Measurements from ENCODE around the gene HOXD8. TPM values are rescaled to one million over a fixed set of nuclear protein-coding genes. Genes with fewer than 3 reads are reported as not detected.

Gene HOXD8
- not detected for total RNA-seq

DNA sequence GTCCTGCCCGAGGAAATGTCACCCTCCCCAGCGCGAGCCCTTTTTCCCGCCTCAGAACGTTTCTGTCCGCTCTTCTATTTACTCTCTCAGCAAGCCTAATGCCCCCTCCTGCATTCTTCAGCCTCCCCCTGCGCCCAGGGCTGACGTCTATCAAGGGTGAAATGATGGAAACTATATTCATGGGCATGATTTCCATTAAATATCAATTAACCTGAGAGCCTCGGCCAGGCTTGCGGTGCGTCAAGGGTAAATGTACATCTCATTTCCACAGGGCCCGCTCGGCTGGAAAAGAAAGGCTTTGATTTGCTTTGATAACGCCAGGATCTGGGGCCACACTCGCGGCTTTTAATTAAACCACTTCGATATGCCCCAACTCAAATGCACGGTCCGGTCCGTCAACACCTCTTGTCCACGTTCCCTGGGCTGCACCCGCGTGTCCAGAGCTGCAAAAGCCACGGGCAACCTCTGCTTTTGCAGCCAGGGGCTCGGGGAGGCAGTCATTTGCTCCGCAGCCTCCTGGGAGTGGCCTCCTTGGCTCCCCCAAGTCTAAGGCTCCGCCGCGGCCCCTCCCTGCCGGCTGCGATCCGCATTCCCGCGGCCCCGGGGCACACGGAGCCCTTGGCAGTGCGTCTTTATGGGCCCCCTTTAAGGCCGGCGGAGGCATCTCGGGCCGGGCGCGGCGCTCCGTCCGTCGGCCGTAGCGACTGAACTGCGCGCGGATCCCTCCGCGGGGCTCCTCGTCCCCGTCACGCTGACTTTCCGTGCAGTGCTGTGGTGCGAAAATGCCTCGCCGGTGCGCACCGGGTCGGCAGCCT lies at the start of gene HOXD8:
HOXD8 (plus strand) TSS at position 724 of the 815 bp plus-strand sequence. CDS start 662 bp downstream, outside the sequence.
- CTCF ChIA-PET = interaction anchor here (1.0 to 3.5 kb wide), 2 partner anchors 9 to 325 kb away, joined by 3 to 24 read pairs; no protein-coding TSS in a partner anchor
- no peak for DNase-seq
- Mint-ChIP-seq H3K27me3 (peaks cover 89% of the 10 kb centered on the region), H3K4me3 (peak within 1 kb of the TSS; percentile 39), H3K9me3 (ENCODE audit: low read depth) (no peaks in the 10 kb centered on the region), H3K36me3 (peaks cover 4% of the 10 kb centered on the region), H3K27ac (peak within 1 kb of the TSS; percentile 68), H3K4me1 (peaks cover 10% of the 10 kb centered on the region)
- ATAC-seq = no peak

DNA sequence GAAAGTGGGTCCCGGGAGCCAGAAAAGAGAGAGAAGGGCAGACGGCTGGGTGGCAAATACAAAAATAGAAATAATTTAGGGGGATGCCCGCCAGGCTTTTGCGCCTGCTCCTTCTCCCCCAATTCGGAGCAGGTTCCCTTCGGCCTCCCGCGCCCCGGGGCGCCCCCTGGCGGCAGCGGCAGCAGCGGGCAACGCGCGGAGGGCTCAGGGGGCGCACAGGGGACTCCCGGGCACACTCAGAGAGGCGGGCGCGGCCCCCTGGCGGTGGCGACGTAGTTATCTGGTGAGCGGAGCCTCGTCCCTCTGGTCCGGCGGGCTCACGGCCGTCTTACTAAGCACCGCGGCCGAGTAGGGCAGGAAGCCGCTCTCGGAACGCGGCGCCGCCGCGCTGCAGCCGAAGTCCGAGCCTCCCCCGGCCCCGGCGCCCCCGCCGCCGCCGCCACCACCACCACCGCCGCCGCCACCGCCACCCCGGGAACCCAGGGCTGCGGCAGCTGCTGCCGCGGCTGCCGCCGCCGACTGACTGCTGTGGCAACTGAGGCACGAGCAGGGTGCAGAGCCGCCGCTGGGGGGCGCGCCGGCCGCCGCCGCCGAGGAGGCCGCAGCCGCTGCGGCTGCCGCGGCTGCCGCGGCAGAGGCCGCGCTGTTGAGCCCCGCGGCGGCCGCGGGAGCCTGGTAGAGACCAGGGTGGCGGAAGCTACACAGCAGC lies 49.5 kb upstream of the HOXD8 start:
- Mint-ChIP-seq H3K27ac (peak overlapping the region; percentile 72), H3K4me3 (no peak overlapping the region), H3K9me3 (ENCODE audit: low read depth) (no peaks in the 10 kb centered on the region), H3K27me3 (peaks cover 82% of the 10 kb centered on the region), H3K4me1 (peaks cover 10% of the 10 kb centered on the region), H3K36me3 (peaks cover 5% of the 10 kb centered on the region)
- CTCF ChIA-PET = interaction anchor here (0.7 to 1.3 kb wide), 2 partner anchors 17 to 107 kb away, joined by 4 to 9 read pairs; no protein-coding TSS in a partner anchor
- DNase-seq (peak; percentile 43), ATAC-seq (no peak)

GRCh38 chr2:176080540-176081375 lies 48.7 kb upstream of the HOXD8 start:
- Mint-ChIP-seq H3K27me3 (peaks cover 82% of the 10 kb centered on the region), H3K9me3 (ENCODE audit: low read depth) (no peaks in the 10 kb centered on the region), H3K4me1 (peaks cover 10% of the 10 kb centered on the region), H3K27ac (peak overlapping the region; percentile 74), H3K4me3 (peak overlapping the region; percentile 15), H3K36me3 (peaks cover 5% of the 10 kb centered on the region)
- CTCF ChIA-PET = no interaction called here
- ATAC-seq = no peak
- DNase-seq = peak; percentile 37

DNA sequence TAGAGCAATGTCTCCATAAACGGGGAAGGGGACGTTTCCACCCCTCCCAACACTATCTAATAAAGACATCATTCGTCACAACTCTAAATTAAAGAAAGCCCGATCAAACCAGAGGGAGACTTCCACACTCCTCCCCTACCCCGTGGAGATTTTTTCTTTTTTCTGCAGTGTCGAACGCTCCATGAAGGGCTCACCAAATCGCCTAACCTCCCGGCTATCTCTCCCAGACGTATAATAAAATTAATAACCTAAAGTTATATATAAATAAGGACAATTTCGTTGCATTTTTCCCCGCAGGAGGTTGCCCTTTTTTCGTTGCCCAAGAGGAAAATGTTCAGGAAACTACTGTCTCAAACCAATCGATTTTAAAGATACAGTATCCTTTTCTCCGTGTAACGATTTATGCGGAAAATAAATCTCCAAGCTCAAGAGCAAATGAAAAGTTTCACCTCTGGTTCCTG lies 48.1 kb upstream of the HOXD8 start:
- peaks cover 10% of the 10 kb centered on the region for H3K4me1 Mint-ChIP-seq
- H3K36me3 Mint-ChIP-seq = peaks cover 5% of the 10 kb centered on the region
- no peak for ATAC-seq
- H3K9me3 Mint-ChIP-seq (ENCODE audit: low read depth) = no peaks in the 10 kb centered on the region
- H3K27me3 Mint-ChIP-seq = peaks cover 83% of the 10 kb centered on the region
- H3K27ac Mint-ChIP-seq = peak overlapping the region; percentile 74
- DNase-seq = no peak
- CTCF ChIA-PET = no interaction called here
- peak overlapping the region; percentile 24 for H3K4me3 Mint-ChIP-seq

DNA sequence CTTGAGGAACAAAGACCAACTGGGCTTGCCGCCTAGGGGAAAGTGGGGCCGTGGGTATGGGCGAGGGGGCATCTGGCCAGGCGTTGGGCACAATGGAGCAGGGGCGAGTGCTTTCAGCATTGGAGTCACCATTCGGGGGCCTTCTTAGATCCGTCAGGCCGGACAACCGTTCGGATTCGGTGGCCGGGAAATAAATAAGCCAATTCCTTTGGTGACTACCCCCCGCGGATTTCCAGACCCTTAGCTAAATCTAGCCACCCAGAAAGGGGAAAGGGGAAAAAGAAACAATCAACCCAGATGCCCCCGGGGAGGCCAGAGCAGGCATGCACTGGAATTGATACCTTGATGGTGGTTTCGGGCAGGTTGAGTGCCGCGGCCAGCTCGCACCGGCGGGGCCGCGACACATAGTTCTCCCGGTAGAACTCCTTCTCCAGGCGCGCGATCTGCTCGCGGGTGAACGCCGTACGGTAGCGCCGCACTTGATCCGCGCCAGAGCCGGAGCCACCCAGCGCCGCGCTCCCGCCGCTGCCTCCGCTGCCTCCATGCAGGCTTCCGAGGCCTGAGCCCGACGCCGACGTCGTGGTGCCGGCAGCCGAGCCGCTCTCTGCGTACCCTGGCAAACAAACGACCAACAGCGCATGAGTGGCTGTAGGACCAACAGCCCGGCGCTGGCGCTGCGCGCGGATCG lies 47.5 kb upstream of the HOXD8 start:
- ATAC-seq (no peak), DNase-seq (no peak)
- peaks cover 5% of the 10 kb centered on the region for H3K36me3 Mint-ChIP-seq
- peak overlapping the region; percentile 74 for H3K27ac Mint-ChIP-seq
- no peaks in the 10 kb centered on the region for H3K9me3 Mint-ChIP-seq (ENCODE audit: low read depth)
- CTCF ChIA-PET = no interaction called here
- peak overlapping the region; percentile 24 for H3K4me3 Mint-ChIP-seq
- H3K4me1 Mint-ChIP-seq = peaks cover 10% of the 10 kb centered on the region
- peaks cover 84% of the 10 kb centered on the region for H3K27me3 Mint-ChIP-seq

DNA sequence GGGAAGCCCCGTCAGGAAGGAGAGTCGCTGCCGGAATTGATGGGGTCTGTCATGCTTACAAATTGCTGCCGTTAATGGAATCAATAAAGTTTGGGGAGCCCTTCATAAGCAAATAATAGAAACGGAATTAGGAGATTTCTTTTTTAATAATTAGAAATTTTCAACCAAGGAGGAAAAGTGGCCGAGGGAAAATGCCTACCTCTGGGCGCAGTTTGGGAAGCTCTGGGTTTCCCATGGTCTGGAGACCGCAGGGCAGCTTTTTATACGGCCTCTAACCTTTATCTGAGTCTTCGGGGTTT lies 47.0 kb upstream of the HOXD8 start:
- Mint-ChIP-seq H3K9me3 (ENCODE audit: low read depth) (no peaks in the 10 kb centered on the region), H3K27me3 (peaks cover 85% of the 10 kb centered on the region), H3K4me1 (peaks cover 10% of the 10 kb centered on the region), H3K36me3 (peaks cover 5% of the 10 kb centered on the region), H3K4me3 (no peak overlapping the region), H3K27ac (peak overlapping the region; percentile 40)
- DNase-seq = no peak
- CTCF ChIA-PET = no interaction called here
- no peak for ATAC-seq

- Mint-ChIP-seq H3K36me3 (peaks cover 5% of the 10 kb centered on the region), H3K27ac (peak overlapping the region; percentile 47), H3K4me1 (peaks cover 10% of the 10 kb centered on the region), H3K4me3 (no peak overlapping the region), H3K27me3 (peaks cover 91% of the 10 kb centered on the region), H3K9me3 (ENCODE audit: low read depth) (no peaks in the 10 kb centered on the region)
- CTCF ChIA-PET = no interaction called here
- ATAC-seq = no peak
- DNase-seq = no peak
These were observed 46.4 kb upstream of the HOXD8 start for GRCh38 chr2:176082824-176083751.

- no peak for DNase-seq
- no peaks in the 10 kb centered on the region for H3K9me3 Mint-ChIP-seq (ENCODE audit: low read depth)
- H3K4me1 Mint-ChIP-seq = peaks cover 13% of the 10 kb centered on the region
- peaks cover 5% of the 10 kb centered on the region for H3K36me3 Mint-ChIP-seq
- no peak for ATAC-seq
- CTCF ChIA-PET = no interaction called here
- peak within 1 kb of the TSS; percentile 47 for H3K27ac Mint-ChIP-seq
- no peak within 1 kb of the TSS for H3K4me3 Mint-ChIP-seq
- peaks cover 91% of the 10 kb centered on the region for H3K27me3 Mint-ChIP-seq
These were observed 45.7 kb upstream of the HOXD8 start, which contains the start of gene EVX2 for GRCh38 chr2:176083796-176084261. Gene EVX2 (minus strand): TSS chr2:176083962. CDS start chr2:176083776, 186 bp downstream.

GRCh38 chr2:176084611-176085119 lies 44.8 kb upstream of the HOXD8 start:
- Mint-ChIP-seq H3K36me3 (peaks cover 2% of the 10 kb centered on the region), H3K4me1 (peaks cover 7% of the 10 kb centered on the region), H3K9me3 (ENCODE audit: low read depth) (no peaks in the 10 kb centered on the region), H3K4me3 (no peak overlapping the region), H3K27me3 (peaks cover 91% of the 10 kb centered on the region), H3K27ac (peak overlapping the region; percentile 7)
- DNase-seq = no peak
- CTCF ChIA-PET = interaction anchor here (1.6 kb wide), 1 partner anchor 42 kb away, joined by 7 read pairs; no protein-coding TSS in a partner anchor
- ATAC-seq = no peak

DNA sequence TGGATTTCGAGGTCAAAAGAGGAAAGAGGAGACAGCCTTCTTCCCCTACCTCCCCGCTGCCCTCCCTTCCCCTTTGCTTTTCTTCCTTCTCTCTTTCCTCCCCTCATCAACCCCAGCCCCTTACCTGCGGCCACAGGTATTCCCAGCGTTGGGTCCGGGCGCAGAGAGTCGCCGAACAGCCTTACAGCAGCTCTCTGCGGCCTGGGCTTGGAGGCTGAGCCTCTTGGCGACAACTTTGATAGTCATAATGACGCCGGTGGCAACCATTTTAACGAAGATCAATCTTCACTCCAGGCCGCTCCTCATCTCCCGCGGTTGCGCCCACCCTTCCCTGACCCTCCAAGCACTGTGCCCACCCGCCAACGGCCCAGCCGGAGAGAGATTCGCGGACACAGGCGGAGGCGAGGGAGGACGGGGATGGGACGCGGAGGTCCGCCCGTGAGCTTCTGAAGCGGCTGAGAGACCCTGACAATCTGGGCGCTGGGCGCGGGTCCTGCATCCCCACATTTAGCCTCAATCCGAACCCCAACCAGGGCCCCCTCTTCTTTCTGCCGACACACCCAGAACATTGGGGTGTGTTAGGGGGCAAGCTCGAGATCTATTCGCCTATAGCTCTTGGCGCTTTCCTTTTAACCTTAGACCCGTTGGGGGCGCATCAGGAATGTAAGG lies 44.3 kb upstream of the HOXD8 start:
- no peaks in the 10 kb centered on the region for H3K9me3 Mint-ChIP-seq (ENCODE audit: low read depth)
- H3K4me1 Mint-ChIP-seq = peaks cover 7% of the 10 kb centered on the region
- no peak overlapping the region for H3K4me3 Mint-ChIP-seq
- peak overlapping the region; percentile 32 for H3K27ac Mint-ChIP-seq
- peaks cover 97% of the 10 kb centered on the region for H3K27me3 Mint-ChIP-seq
- peaks cover 2% of the 10 kb centered on the region for H3K36me3 Mint-ChIP-seq
- no peak for DNase-seq
- no peak for ATAC-seq
- CTCF ChIA-PET = interaction anchor here (1.0 to 1.6 kb wide), 3 partner anchors 25 to 395 kb away, joined by 3 to 7 read pairs (median 4); no protein-coding TSS in a partner anchor
